HG03439 (cell line): ENCODE measurements around the gene F12.
A peak's percentile ranks its signal among the peaks of the same experiment; 100 is the strongest.

Experiments
- ATAC-seq: cut with Tn5 transposase; IDR thresholded peaks from one replicate; pipeline ENCODE4 v1.9.1; 2021; ENCODE audit warnings: mild to moderate bottlenecking, moderate library complexity; ENCODE audit not compliant: unreplicated experiment

The F12 gene

DNA sequence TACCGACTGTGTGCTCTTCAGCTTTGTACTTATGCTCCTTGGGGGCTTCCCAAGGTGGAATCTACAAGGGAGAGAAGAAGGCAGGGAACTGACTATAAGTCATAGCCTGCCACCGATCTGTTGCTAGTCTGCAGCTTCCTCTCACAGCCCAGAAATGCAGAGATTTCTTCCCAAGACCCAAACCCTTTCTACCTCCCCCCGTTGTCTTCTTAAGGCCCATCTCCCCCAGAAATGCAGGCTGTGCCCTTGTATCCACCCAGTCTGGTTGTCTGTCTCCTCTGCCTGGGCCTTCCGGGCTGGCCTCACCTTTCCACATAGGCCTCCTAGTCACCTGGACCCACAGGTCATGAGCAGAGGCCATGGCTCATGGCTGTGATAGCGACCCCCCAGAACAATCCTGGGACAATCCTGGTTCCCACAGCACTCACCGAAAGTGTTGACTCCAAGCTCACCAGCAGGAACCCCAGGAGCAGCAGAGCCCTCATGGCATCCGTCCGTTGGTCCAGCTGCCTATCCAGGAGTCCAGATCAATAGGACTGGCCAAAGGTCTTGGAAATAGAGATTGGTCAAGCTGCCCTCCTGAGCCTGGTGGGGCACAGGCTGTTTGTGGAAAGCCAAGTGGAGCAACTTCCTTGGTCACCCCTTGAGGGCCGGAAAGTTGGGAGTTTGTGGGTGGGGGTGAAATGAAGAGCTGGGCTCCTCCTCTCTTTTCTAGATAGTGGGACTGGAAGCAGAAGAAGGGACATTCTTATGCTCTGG is at the start of gene F12:
F12 (minus strand) TSS at position 522 of the 759 bp plus-strand sequence; CDS start at position 485, 37 bp downstream.
- no peak for ATAC-seq

DNA sequence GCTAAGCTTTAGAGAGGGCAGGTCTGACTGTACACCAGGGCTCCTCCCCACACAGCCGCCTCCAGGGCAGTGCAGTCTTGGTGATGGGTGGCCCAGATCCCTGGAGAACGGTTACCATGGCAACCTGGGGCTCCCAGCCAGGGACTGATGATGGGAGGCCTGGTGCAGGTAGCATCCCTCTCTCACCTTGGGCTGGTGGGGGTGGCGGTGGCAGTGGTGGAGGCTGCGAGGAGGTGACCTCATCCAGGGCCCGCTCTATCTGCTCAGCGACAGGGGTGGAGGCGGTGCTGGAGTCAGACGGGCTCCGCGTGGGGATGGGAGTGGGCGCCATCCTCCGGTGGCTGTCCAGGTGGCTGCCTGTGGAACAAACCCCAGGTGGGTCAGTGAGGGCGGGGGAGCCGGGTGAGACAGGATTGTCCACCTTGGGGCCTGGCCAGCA is 49.6 kb upstream of the F12 start:
- ATAC-seq: no peak

GRCh38 chr5:177457852-177458681 is 48.7 kb upstream of the F12 start:
- ATAC-seq: no peak

- peak; percentile 31 for ATAC-seq
These were observed 47.9 kb upstream of the F12 start for GRCh38 chr5:177456976-177457851.

- ATAC-seq: no peak
These were observed 47.2 kb upstream of the F12 start for GRCh38 chr5:177456591-177456964.

GRCh38 chr5:177455661-177456590 is 46.6 kb upstream of the F12 start:
- ATAC-seq: peak; percentile 25

GRCh38 chr5:177455036-177455660 is 45.8 kb upstream of the F12 start:
- peak; percentile 49 for ATAC-seq

DNA sequence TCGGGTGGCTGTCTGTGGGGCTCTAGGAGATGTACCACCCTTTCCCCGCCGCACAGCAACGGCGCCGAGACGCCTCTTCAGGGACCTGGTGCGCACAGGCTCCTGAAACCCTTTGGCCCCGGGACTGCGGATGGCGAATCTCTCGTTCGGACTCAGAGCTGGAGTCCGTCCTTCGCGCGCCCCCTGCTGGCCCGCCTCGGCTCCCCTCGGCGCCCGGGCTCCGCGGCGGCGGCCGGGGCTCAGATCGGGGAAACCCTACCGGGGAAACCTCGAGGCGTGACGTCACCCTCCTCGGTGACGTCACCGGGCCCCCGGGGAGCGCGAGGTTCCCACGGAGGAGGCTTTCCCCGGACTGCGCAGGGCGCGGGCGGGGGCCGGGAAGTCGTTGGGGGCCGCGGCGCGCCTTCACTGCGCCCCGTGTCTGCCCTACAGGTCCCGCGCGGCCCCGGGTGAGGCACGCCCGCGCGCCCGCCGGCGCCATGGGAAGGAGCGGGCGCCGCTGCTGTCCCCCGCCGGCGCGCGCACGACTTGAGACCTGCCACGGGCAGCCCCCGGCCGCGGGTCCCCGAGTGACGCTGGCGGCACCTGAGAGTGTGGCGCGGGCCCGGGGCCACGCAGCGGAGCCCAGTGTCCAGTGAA is 45.2 kb upstream of the F12 start:
- peak; percentile 42 for ATAC-seq

DNA sequence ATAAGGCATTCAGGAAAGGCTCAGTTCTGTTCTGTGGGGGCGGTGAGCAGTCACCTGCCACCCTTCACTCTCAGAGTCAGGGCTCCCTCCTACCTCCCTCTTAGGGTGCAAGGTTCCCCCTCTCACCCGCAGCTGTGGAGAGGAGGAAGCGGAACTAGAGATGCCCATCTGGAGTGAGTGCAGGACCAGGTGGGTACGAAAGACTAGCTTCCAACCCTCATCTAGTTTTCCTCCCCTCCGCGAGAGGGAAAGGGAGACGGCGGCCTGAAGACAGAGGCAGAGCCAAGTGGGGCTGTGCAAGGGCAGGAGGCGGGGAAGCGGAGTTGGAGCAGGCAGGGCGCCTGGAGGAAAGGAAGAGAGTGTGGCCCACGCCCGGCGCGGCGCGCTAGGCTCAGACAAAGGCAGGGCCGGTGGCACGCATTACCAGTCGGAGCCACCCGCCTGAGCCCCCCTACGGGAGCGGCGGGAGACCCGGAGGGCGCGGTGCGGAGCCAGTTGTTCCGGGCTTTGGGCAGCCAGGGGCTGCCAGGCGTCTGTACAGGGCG is 44.6 kb upstream of the F12 start:
- ATAC-seq: peak; percentile 4

DNA sequence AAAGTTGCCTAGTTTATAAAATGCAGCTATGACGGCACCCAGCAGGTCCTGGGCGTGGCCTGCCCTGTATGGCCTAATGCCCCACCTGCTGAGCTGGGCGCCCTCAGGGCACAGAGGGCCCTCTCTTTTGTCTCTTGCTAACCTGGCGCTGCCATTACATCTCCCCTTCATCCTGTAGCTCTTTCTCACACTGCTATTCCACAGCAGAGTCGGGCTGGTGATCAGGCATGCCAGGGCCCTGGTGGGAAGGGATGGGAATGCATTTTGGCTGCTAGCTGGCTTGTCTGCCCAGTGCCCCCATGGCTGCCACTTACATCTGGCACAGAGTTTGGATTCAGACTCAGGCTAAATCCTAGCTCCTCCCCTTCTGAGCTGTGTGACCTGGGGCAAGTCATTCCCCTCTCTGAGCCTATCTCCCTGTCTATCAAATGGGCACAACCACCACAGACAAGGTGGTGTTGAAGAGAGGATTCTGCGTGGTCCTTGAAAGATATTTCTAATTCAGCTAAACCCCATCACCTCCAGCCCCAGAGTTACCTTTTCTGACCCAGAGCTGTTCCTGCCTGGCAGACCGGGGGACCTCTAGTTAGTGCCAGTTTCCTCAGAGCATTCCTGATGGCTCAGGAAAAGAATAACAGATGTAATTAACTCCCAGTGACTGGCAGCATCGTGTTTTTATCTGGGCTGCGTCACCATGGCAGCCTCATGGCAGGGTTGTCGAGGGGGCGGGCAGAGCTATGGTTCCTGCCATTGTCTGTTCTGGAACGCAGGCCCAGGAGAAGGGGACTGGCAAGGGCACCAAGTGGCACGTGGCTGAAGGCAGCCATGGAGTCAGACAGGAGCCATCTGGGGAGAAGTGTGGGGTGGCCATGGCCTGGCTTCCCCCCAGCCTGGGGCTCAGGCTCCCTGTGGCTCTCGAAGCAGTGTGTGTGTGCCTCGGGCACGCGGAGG is 43.6 kb upstream of the F12 start:
- no peak for ATAC-seq

DNA sequence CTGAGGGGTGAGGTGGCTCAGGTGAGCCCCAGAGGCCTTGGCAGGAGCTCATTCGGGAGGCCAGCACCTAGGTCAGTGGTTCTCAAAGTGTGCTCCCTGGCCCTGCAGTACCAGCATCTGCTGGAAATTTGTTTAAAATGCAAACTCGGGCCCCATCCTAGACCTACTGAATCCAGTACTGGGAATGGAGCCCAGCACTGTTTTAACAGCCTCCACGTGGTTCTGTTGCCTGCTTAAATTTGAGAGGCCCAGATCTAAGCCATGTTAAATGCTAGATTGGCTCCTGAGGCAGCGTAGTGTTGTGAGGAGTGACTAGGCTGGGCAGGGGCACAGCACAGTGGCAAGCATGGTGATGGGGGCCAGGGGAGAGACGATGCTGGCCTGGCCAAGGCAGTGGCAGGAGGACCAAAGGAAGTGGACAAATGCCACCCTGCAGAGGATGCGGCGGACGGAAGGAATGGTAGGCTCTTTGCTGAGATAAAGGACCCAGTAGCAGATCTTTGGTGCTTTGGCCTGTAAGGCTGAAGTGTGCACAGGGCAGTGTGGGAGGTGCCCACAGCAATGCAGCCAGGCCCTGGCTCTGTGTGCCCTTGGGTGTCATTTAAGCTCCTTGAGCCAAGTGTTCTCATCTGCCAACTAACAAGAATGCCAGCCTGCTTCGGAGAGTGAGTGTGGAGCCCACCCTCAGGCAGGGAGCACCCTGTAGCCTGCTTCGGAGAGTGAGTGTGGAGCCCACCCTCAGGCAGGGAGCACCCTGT is 41.5 kb upstream of the F12 start:
- ATAC-seq: no peak

- no peak for ATAC-seq
These were observed 40.0 kb upstream of the F12 start for GRCh38 chr5:177449140-177450061.

- no peak for ATAC-seq
These were observed 39.0 kb upstream of the F12 start for GRCh38 chr5:177448244-177448950.

DNA sequence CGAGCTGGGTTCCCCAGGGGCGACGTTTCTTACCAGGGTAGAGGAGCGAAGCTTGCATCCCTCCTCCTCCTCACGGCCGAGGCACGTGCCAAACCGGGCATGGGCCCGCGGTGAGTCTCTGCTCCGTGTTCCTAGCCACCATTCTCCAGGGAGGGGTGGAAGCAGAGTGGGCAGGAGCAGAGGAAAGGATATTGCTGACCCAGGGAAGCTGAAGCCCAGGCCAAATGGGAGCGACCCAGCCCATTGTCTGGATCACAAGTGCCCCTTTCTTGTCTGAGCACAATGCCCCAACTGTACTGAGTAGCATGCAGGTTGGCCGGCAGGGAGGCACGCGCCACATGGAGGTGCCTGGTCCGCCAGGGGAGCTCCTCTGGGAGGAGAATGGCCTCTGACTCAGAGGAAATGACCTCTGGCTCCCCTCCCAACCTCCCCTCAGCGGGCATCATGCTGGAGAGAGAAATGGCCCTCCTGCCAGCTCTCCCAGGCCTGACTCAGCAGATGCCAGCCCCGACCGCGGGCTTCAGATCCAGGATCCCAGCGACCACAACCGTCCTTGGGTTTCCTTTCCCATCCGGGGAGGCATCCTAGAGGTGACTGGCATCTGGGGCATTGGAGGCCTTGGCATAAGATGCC is 38.4 kb upstream of the F12 start:
- no peak for ATAC-seq
